Upper lobe of left lung (tissue), 6 donors: ENCODE data around the gene RNASE1. TPM values are rescaled to one million over a fixed set of nuclear protein-coding genes. Genes with fewer than 3 reads are reported as not detected.
A peak's percentile ranks its signal among the peaks of the same experiment; 100 is the strongest.

Experiments used
- ATAC-seq, 2 donors: fragments of 200-7000 bp; cut with Tn5 transposase; one replicate each; pipeline ENCODE4 v1.9.1; 2022; ENCODE audit warnings: mild to moderate bottlenecking in 2 of 2, moderate library complexity in 2 of 2; ENCODE audit not compliant: low FRiP score in 2 of 2
- DNase-seq, 2 donors: peaks; one replicate each; pipeline ENCODE4 v3.0.0-alpha.2; 2019 to 2020
- H3K27ac ChIP-seq, 4 donors: fragments of 200-600 bp; sonication (generic); one replicate each; pipeline ENCODE4 v1.5.1; 2016 to 2019
- H3K27me3 ChIP-seq, 4 donors: fragments of 200-600 bp; sonication (generic); one replicate each; pipeline ENCODE4 v1.5.1; 2017 to 2019
- H3K36me3 ChIP-seq, 4 donors: fragments of 200-600 bp; sonication (generic); one replicate each; pipeline ENCODE4 v1.5.1; 2016 to 2019
- H3K4me1 ChIP-seq, 4 donors: fragments of 200-600 bp; sonication (generic); one replicate each; pipeline ENCODE4 v1.5.1; 2018 to 2019
- H3K4me3 ChIP-seq, 4 donors: fragments of 200-600 bp; sonication (generic); one replicate each; pipeline ENCODE4 v1.5.1; 2017 to 2019; ENCODE audit warnings: mild to moderate bottlenecking in 2 of 4, moderate library complexity in 1 of 4
- H3K9me3 ChIP-seq, 4 donors: fragments of 200-600 bp; sonication (generic); one replicate each; pipeline ENCODE4 v1.5.1; 2018 to 2019
- CTCF ChIP-seq, 6 experiments: fragments of 450-650 bp in 4 of 6; fragments of 200-600 bp in 2 of 6; sonication (generic) in 2 of 6; IDR thresholded peaks; one replicate each; pipeline ENCODE4 v1.5.1; 2016 to 2019; ENCODE audit warnings: antibody characterized with exemption in 6 of 6
- EP300 ChIP-seq, 4 donors: sonication (generic); formaldehyde crosslinking; IDR thresholded peaks; one replicate each; pipeline ENCODE4 v1.5.1; 2017; ENCODE audit warnings: antibody characterized with exemption in 4 of 4, control low read depth in 2 of 4
- POLR2A ChIP-seq, 4 donors: fragments of 450-650 bp; IDR thresholded peaks; one replicate each; pipeline ENCODE4 v1.5.1; 2016 to 2017; ENCODE audit warnings: antibody characterized with exemption in 4 of 4, mild to moderate bottlenecking in 2 of 4
- POLR2AphosphoS5 ChIP-seq, 2 donors: sonication (generic); formaldehyde crosslinking; IDR thresholded peaks; one replicate each; pipeline ENCODE4 v1.5.1; 2017; ENCODE audit warnings: antibody characterized with exemption in 2 of 2
- WGBS, 2 donors: methylation state at CpG; one replicate each; pipeline ENCODE4 v1.1.5; 2017 to 2018; 5-methylcytosine and 5-hydroxymethylcytosine counted together
- total RNA-seq, 6 donors: library from RNA; depleted of rRNA in 4 of 6; stranded (reverse); fragments of >200 nt in 4 of 6; gene quantifications; one replicate each; pipeline versions ENCODE4 v1.1.0 to v1.2.1, GENCODE V29; 2016 to 2021
- donor health status: DM: no; HTN: no; CAD: no; lungs with moderate emphysema.
- donor health status: DM: no; HTN: yes; CAD: no; lungs with severe emphysema.

Gene RNASE1
- total RNA-seq, 6 donors from 2014 or later: 229 to 1,558 (median 860) TPM

GRCh38 chr14:20755037-20755436 lies 47.6 kb downstream of the RNASE1 start:
- Histone ChIP-seq H3K36me3 (no peaks in the 10 kb centered on the region), H3K4me3 (no peak overlapping the region), H3K9me3 (peaks cover 0 to 18% (median 13%) of the 10 kb centered on the region in 4 donors), H3K27me3 (no peaks in the 10 kb centered on the region), H3K27ac (no peak overlapping the region), H3K4me1 (peaks cover 0 to 5% (median 2%) of the 10 kb centered on the region in 4 donors)
- no peak for TF ChIP-seq POLR2A (IDR thresholded peaks at IDR 0.05)
- TF ChIP-seq CTCF (IDR thresholded peaks at IDR 0.05): no peak
- TF ChIP-seq EP300 (IDR thresholded peaks at IDR 0.05): no peak
- no peak for TF ChIP-seq POLR2AphosphoS5 (IDR thresholded peaks at IDR 0.05)
- DNase-seq (peak in 1 of 2 donors; percentile 63), ATAC-seq (no peak)
- WGBS, 2 donors: 59 to 87% methylated on average over 6 of the region's 6 CpGs

- no peak for ATAC-seq
- H3K27ac ChIP-seq: no peak overlapping the region
- WGBS, 2 donors: 74 to 81% methylated on average over 2 of the region's 2 CpGs
Observed at GRCh38 chr14:20754308-20754707, 48.3 kb downstream of the RNASE1 start.

DNA sequence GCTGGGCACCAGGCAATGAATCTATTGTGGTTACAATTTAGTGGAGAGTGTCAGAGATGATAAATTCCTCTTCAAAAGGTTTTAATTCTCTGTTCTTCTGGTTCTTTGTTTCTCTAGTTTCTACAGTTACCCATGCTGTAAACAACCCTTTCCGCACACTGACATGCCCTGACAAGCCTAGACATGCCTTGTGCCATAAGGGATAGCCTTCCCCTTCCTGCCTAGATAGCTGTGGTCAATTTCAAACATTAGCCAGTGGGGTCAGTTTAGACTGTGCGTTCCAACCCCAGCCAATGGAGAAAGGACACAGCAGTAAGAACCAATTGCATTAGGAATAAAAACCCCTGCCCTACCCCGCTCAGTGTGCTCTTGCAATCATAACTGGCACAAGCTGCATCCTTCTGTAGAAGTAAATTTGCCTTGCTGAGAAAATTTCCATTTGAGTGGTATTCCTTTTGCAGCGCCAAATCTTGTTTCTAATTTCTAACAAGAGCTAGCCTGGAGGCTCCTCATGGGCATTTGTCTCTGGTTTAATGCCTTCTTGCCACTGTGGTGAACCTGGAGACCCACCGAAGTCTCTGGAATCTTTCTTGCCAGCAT lies 50.6 kb downstream of the RNASE1 start:
- TF ChIP-seq POLR2AphosphoS5 (IDR thresholded peaks at IDR 0.05): no peak
- no peak for TF ChIP-seq CTCF (IDR thresholded peaks at IDR 0.05)
- no peak for ATAC-seq
- WGBS, 2 donors: 88 to 94% methylated on average over 5 of the region's 5 CpGs

More at GRCh38 chr14:20754308-20754707, 48.3 kb downstream of the RNASE1 start:
- no peak for TF ChIP-seq CTCF (IDR thresholded peaks at IDR 0.05)
- no peak for TF ChIP-seq POLR2A (IDR thresholded peaks at IDR 0.05)
- no peak for TF ChIP-seq EP300 (IDR thresholded peaks at IDR 0.05)
- no peak for TF ChIP-seq POLR2AphosphoS5 (IDR thresholded peaks at IDR 0.05)
- no peaks in the 10 kb centered on the region for H3K27me3 ChIP-seq
- H3K4me3 ChIP-seq: no peak overlapping the region
- H3K9me3 ChIP-seq: peaks cover 0 to 18% (median 13%) of the 10 kb centered on the region in 4 donors
- peak in 1 of 2 donors; percentile 35 for DNase-seq
- peaks cover 0 to 5% (median 2%) of the 10 kb centered on the region in 4 donors for H3K4me1 ChIP-seq
- H3K36me3 ChIP-seq: no peaks in the 10 kb centered on the region

More for the DNA sequence above, 50.6 kb downstream of the RNASE1 start:
- no peak overlapping the region for H3K27ac ChIP-seq
- H3K9me3 ChIP-seq: peaks cover 0 to 18% (median 13%) of the 10 kb centered on the region in 4 donors
- H3K27me3 ChIP-seq: no peaks in the 10 kb centered on the region
- peaks cover 0 to 5% (median 2%) of the 10 kb centered on the region in 4 donors for H3K4me1 ChIP-seq
- H3K4me3 ChIP-seq: no peak overlapping the region
- no peak for DNase-seq
- H3K36me3 ChIP-seq: no peaks in the 10 kb centered on the region

Other genes starting within 250 kb of the RNASE1 start
- gene RNASE9, start 241.8 kb downstream of the RNASE1 start, total RNA-seq: not detected
- gene RNASE11, start 214.8 kb downstream of the RNASE1 start, total RNA-seq: not detected
- gene RNASE12, start 211.5 kb downstream of the RNASE1 start, total RNA-seq: not detected
- gene OR6S1, start 161.2 kb downstream of the RNASE1 start, total RNA-seq: not detected
- 100 to 1,000 TPM in 1 of 6 donors, 10 to 100 TPM in 5; 14.7 to 108 (median 26.7) TPM for gene RNASE4, start 118.3 kb downstream of the RNASE1 start, total RNA-seq
- 10 to 100 TPM; 16.8 to 47.4 (median 29.5) TPM for gene ANG, start 114.1 kb downstream of the RNASE1 start, total RNA-seq
- gene EDDM3A, start 57.0 kb downstream of the RNASE1 start, total RNA-seq: not detected
- not detected for gene EDDM3B, start 34.4 kb downstream of the RNASE1 start, total RNA-seq
- gene RNASE6, start 21.6 kb downstream of the RNASE1 start, total RNA-seq: 10 to 100 TPM in 4 of 6 donors, 1 to 10 TPM in 2; 3.0 to 29.9 (median 15.2) TPM
- gene RNASE3, start 88.5 kb upstream of the RNASE1 start, total RNA-seq: under 1 TPM in 3 of 6 donors, not detected in 3; 0.43 to 0.76 (median 0.51) TPM
- gene RNASE2, start 152.6 kb upstream of the RNASE1 start, total RNA-seq: 1 to 10 TPM in 5 of 6 donors, not detected in 1; 1.3 to 8.3 (median 4.9) TPM
- 100 to 1,000 TPM in 1 of 6 donors, 10 to 100 TPM in 5; 39.2 to 202 (median 59.4) TPM for gene METTL17, start 187.1 kb upstream of the RNASE1 start, total RNA-seq
- under 1 TPM in 1 of 6 donors, not detected in 5; 0.30 TPM for gene SLC39A2, start 196.4 kb upstream of the RNASE1 start, total RNA-seq
- gene NDRG2, start 222.2 kb upstream of the RNASE1 start, total RNA-seq: 100 to 1,000 TPM in 2 of 6 donors, 10 to 100 TPM in 4; 69.7 to 280 (median 90.8) TPM
- not detected for gene TPPP2, start 227.4 kb upstream of the RNASE1 start, total RNA-seq
- not detected for gene RNASE13, start 232.0 kb upstream of the RNASE1 start, total RNA-seq
- gene RNASE7, start 239.5 kb upstream of the RNASE1 start, total RNA-seq: not detected